ENCODE data around the gene NUDT1.

GRCh38 chr7:2296832-2297231 is 54.8 kb downstream of the NUDT1 start:
- TF ChIP-seq CTCF (conservative IDR thresholded peaks at IDR 0.05; ENCODE audit: low read depth, low read length) (no peak), EZH2 (IDR thresholded peaks at IDR 0.05; ENCODE audit: borderline replicate concordance, low read depth, low read length, poor library complexity, severe bottlenecking) (no peak)

All from A673 (cell line).